PC-3 (cell line): ENCODE measurements around the gene TARS1. TPM values are rescaled to one million over a fixed set of nuclear protein-coding genes. Genes with fewer than 3 reads are reported as not detected.

Source experiments
- ATAC-seq: fragments of 200-7000 bp; cut with Tn5 transposase; 2 replicates; pipeline ENCODE4 v1.9.1; 2020; ENCODE audit warnings: mild to moderate bottlenecking, moderate library complexity
- BruUV-seq: library from RNA; stranded (reverse); fragments of 400-500 nt; replicated peaks from 2 replicates; lab custom pipeline; 2021; lab: Mats Ljungman, UMichigan
- CTCF ChIA-PET: fragments of 300-600 bp; sonication (Branson Sonifier 250); formaldehyde crosslinking; loops from one replicate; lab custom pipeline; 2022; ENCODE audit warnings: antibody characterized with exemption; lab: Charles Lee
- POLR2A ChIA-PET: fragments of 300-600 bp; sonication (Branson Sonifier 250); formaldehyde crosslinking; loops from one replicate; lab custom pipeline; 2022; ENCODE audit warnings: antibody characterized with exemption; ENCODE audit not compliant: unreplicated experiment; lab: Charles Lee
- DNase-seq: peaks from one replicate; pipeline ENCODE4 v3.0.0-alpha.2; 2015
- H2AFZ ChIP-seq: fragments of 300-600 bp; sonication (generic); 2 replicates; pipeline ENCODE4 v1.6.0; 2016; ENCODE audit warnings: antibody characterized with exemption, low read length
- H3F3A ChIP-seq: fragments of 300-600 bp; sonication (generic); one replicate; pipeline ENCODE4 v1.6.0; 2017; ENCODE audit warnings: antibody characterized with exemption, low read length, control low read depth, mild to moderate bottlenecking; ENCODE audit not compliant: unreplicated experiment
- H3K27ac ChIP-seq: fragments of 300-600 bp; sonication (generic); 2 replicates; pipeline ENCODE4 v1.5.1; 2016; ENCODE audit warnings: mild to moderate bottlenecking, low read length
- H3K27me3 ChIP-seq: fragments of 300-600 bp; sonication (generic); 2 replicates; pipeline ENCODE4 v1.6.1; 2016; ENCODE audit warnings: low read length, mixed read lengths
- H3K36me3 ChIP-seq: fragments of 300-600 bp; sonication (generic); 2 replicates; pipeline ENCODE4 v1.6.1; 2016; ENCODE audit warnings: low read depth, mixed run types, low read length, mixed read lengths
- H3K4me1 ChIP-seq: fragments of 300-600 bp; sonication (generic); 2 replicates; pipeline ENCODE4 v1.5.1; 2016; ENCODE audit warnings: low read length; ENCODE audit not compliant: insufficient read depth
- H3K4me2 ChIP-seq: fragments of 300-600 bp; sonication (generic); 2 replicates; pipeline ENCODE4 v1.6.0; 2016; ENCODE audit warnings: low read length
- H3K4me3 ChIP-seq: fragments of 300-600 bp; sonication (generic); 2 replicates; pipeline ENCODE4 v1.5.1; 2016; ENCODE audit warnings: mild to moderate bottlenecking, low read length, mixed read lengths
- H3K79me2 ChIP-seq: fragments of 300-600 bp; sonication (generic); 2 replicates; pipeline ENCODE4 v1.6.1; 2017; ENCODE audit warnings: low read length, mixed read lengths
- H3K9ac ChIP-seq: fragments of 300-600 bp; sonication (generic); 2 replicates; pipeline ENCODE4 v1.6.0; 2016; ENCODE audit warnings: mild to moderate bottlenecking, low read length
- H3K9me2 ChIP-seq: fragments of 300-600 bp; sonication (generic); replicated peaks from 2 replicates; pipeline ENCODE4 v1.6.1; 2016; ENCODE audit warnings: mixed run types, low read length, mixed read lengths
- H3K9me3 ChIP-seq: fragments of 300-600 bp; sonication (generic); 2 replicates; pipeline ENCODE4 v1.6.1; 2016; ENCODE audit warnings: low read length, mixed read lengths
- H4K20me1 ChIP-seq: fragments of 300-600 bp; sonication (generic); 2 replicates; pipeline ENCODE4 v1.6.1; 2016; ENCODE audit warnings: low read length, mixed read lengths
- CTCF ChIP-seq: fragments of 300-600 bp; sonication (generic); conservative IDR thresholded peaks from 2 replicates; pipeline ENCODE4 v1.5.1; 2017; ENCODE audit warnings: antibody characterized with exemption, low read depth, mild to moderate bottlenecking, low read length
- EZH2 ChIP-seq: fragments of 300-600 bp; sonication (generic); IDR thresholded peaks from one replicate; pipeline ENCODE4 v1.6.1; 2017; ENCODE audit warnings: antibody characterized with exemption, mild to moderate bottlenecking, low read length; ENCODE audit not compliant: unreplicated experiment
- EZH2phosphoT487 ChIP-seq: fragments of 300-600 bp; sonication (generic); IDR thresholded peaks from 2 replicates; pipeline ENCODE4 v1.6.1; 2018; ENCODE audit warnings: mild to moderate bottlenecking, antibody characterized with exemption, low read length, borderline replicate concordance
- intact Hi-C: fragments of 100-400 bp; cut with micrococcal nuclease; formaldehyde crosslinking; loops from 2 replicates; pipeline ENCODE4 v1.9.0; 2023
- total RNA-seq: library from RNA; depleted of rRNA; stranded (reverse); fragments of >200 nt; gene quantifications from 2 replicates; pipeline ENCODE4 v1.2.3, GENCODE V29; 2014

The TARS1 gene
- total RNA-seq, 1 experiment from 2014 or later = 221 TPM

GRCh38 chr5:33468775-33469435, 28.1 kb downstream of the TARS1 start:
- ChIA-PET CTCF (interaction anchor here (0.7 to 1.2 kb wide), 2 partner anchors 501 to 525 kb away, joined by 4 to 5 read pairs; no protein-coding TSS in a partner anchor), POLR2A (interaction anchor here (0.7 kb wide), 1 partner anchor 1126 kb away, joined by 3 read pairs; no protein-coding TSS in a partner anchor)
- Histone ChIP-seq H2AFZ (no peak overlapping the region), H3F3A (no peaks in the 10 kb centered on the region), H3K27me3 (no peaks in the 10 kb centered on the region), H3K79me2 (no peaks in the 10 kb centered on the region), H3K27ac (no peak overlapping the region), H4K20me1 (no peaks in the 10 kb centered on the region), H3K4me3 (no peak overlapping the region), H3K9me3 (no peaks in the 10 kb centered on the region), H3K4me1 (no peaks in the 10 kb centered on the region), H3K36me3 (peaks cover 68% of the 10 kb centered on the region), H3K4me2 (no peak overlapping the region), H3K9ac (no peak overlapping the region), H3K9me2 (no peaks in the 10 kb centered on the region)
- no TSS peak for BruUV-seq
- intact Hi-C loops = no loop called here
- TF ChIP-seq EZH2 = no peak
- TF ChIP-seq EZH2phosphoT487 = no peak
- TF ChIP-seq CTCF = no peak
- DNase-seq = no peak
- 0 out of 2 replicates have a peak, but pooled peaks have one; percentile 29 for ATAC-seq

GRCh38 chr5:33470544-33470943, 29.8 kb downstream of the TARS1 start:
- Histone ChIP-seq H3K79me2 (no peaks in the 10 kb centered on the region), H3K4me3 (no peak overlapping the region), H3K27me3 (no peaks in the 10 kb centered on the region), H3F3A (no peaks in the 10 kb centered on the region), H3K4me2 (no peak overlapping the region), H3K9me3 (no peaks in the 10 kb centered on the region), H3K4me1 (no peaks in the 10 kb centered on the region), H3K9me2 (no peaks in the 10 kb centered on the region), H4K20me1 (no peaks in the 10 kb centered on the region), H3K9ac (no peak overlapping the region), H3K36me3 (peaks cover 63% of the 10 kb centered on the region), H3K27ac (no peak overlapping the region), H2AFZ (no peak overlapping the region)
- DNase-seq = peak; percentile 75
- no peak for TF ChIP-seq EZH2
- TF ChIP-seq CTCF = peak; percentile 73
- TF ChIP-seq EZH2phosphoT487 = no peak
- ChIA-PET POLR2A (no interaction called here), CTCF (interaction anchor here (1.1 to 1.5 kb wide), 3 partner anchors 35 to 499 kb away, joined by 5 to 12 read pairs (median 6); no protein-coding TSS in a partner anchor)
- ATAC-seq = peak; percentile 88
- BruUV-seq = no TSS peak
- intact Hi-C loops = loop anchor here (1.0 kb wide), 2 partner anchors 464 to 499 kb away; no protein-coding TSS in a partner anchor
